ENCODE results near the gene ZNF804A. TPM values are rescaled to one million over a fixed set of nuclear protein-coding genes. Genes with fewer than 3 reads are reported as not detected.

ZNF804A gene
- total RNA-seq, 1 donor from 2014 or later = not detected

- no peaks in the 10 kb centered on the region for H3K27me3 ChIP-seq
- no peak for TF ChIP-seq EZH2 (IDR thresholded peaks at IDR 0.05)
- no peak for TF ChIP-seq CTCF (IDR thresholded peaks at IDR 0.05)
- TF ChIP-seq EZH2phosphoT487 (IDR thresholded peaks at IDR 0.05) = no peak
- no peak overlapping the region for H3K4me3 ChIP-seq
- H3K9me3 Mint-ChIP-seq = peaks cover 4% of the 10 kb centered on the region
- H3K4me1 Mint-ChIP-seq = no peaks in the 10 kb centered on the region
- H3K79me2 ChIP-seq (ENCODE audit: low read depth) = no peaks in the 10 kb centered on the region
- H3K36me3 Mint-ChIP-seq = no peaks in the 10 kb centered on the region
- no peak for DNase-seq (ENCODE audit: low spot score)
- H2AFZ ChIP-seq (replicated peaks) = no peak overlapping the region
- no peaks in the 10 kb centered on the region for H3K36me3 ChIP-seq
- H3K9ac ChIP-seq = no peak overlapping the region
- no peak overlapping the region for H3K4me3 Mint-ChIP-seq
- H3K4me1 ChIP-seq = no peaks in the 10 kb centered on the region
- no peaks in the 10 kb centered on the region for H3K9me3 ChIP-seq (ENCODE audit: low read depth)
- no peak overlapping the region for H3K27ac Mint-ChIP-seq
- H3K27me3 Mint-ChIP-seq (ENCODE audit: insufficient read depth, low read depth) = peaks cover 2% of the 10 kb centered on the region
- no peaks in the 10 kb centered on the region for H3F3A ChIP-seq (ENCODE audit: low read depth)
- no peak overlapping the region for H3K27ac ChIP-seq
- H4K20me1 ChIP-seq (ENCODE audit: low read depth) = no peaks in the 10 kb centered on the region
- no peak overlapping the region for H3K4me2 ChIP-seq
These were observed 85.6 kb downstream of the ZNF804A start for GRCh38 chr2:184683911-184684310.

- no peaks in the 10 kb centered on the region for H3K9me3 ChIP-seq (ENCODE audit: low read depth)
- no peaks in the 10 kb centered on the region for H3F3A ChIP-seq (ENCODE audit: low read depth)
- no peak overlapping the region for H3K4me2 ChIP-seq
- H3K27me3 ChIP-seq = no peaks in the 10 kb centered on the region
- no peaks in the 10 kb centered on the region for H3K4me1 ChIP-seq
- H3K9ac ChIP-seq = no peak overlapping the region
- DNase-seq (ENCODE audit: low spot score) = no peak
- Mint-ChIP-seq H3K4me3 (no peak overlapping the region), H3K36me3 (no peaks in the 10 kb centered on the region), H3K4me1 (no peaks in the 10 kb centered on the region), H3K27me3 (ENCODE audit: insufficient read depth, low read depth) (peaks cover 2% of the 10 kb centered on the region), H3K27ac (no peak overlapping the region), H3K9me3 (no peaks in the 10 kb centered on the region)
- no peaks in the 10 kb centered on the region for H3K79me2 ChIP-seq (ENCODE audit: low read depth)
- H3K27ac ChIP-seq = no peak overlapping the region
- H4K20me1 ChIP-seq (ENCODE audit: low read depth) = no peaks in the 10 kb centered on the region
- no peaks in the 10 kb centered on the region for H3K36me3 ChIP-seq
- H2AFZ ChIP-seq (replicated peaks) = no peak overlapping the region
- H3K4me3 ChIP-seq = no peak overlapping the region
- TF ChIP-seq EZH2phosphoT487 (IDR thresholded peaks at IDR 0.05) (no peak), EZH2 (IDR thresholded peaks at IDR 0.05) (no peak), CTCF (IDR thresholded peaks at IDR 0.05) (no peak)
These were observed 87.9 kb downstream of the ZNF804A start for GRCh38 chr2:184685999-184686841.

GRCh38 chr2:184689638-184690037 lies 91.3 kb downstream of the ZNF804A start:
- no peaks in the 10 kb centered on the region for H3K9me3 Mint-ChIP-seq
- no peak overlapping the region for H3K4me3 ChIP-seq
- no peak overlapping the region for H3K4me3 Mint-ChIP-seq
- H4K20me1 ChIP-seq (ENCODE audit: low read depth) = no peaks in the 10 kb centered on the region
- no peak overlapping the region for H3K4me2 ChIP-seq
- DNase-seq (ENCODE audit: low spot score) = no peak
- H3K36me3 Mint-ChIP-seq = no peaks in the 10 kb centered on the region
- TF ChIP-seq EZH2 (IDR thresholded peaks at IDR 0.05) (no peak), EZH2phosphoT487 (IDR thresholded peaks at IDR 0.05) (no peak), CTCF (IDR thresholded peaks at IDR 0.05) (no peak)
- H2AFZ ChIP-seq (replicated peaks) = no peak overlapping the region
- H3K27me3 Mint-ChIP-seq (ENCODE audit: insufficient read depth, low read depth) = peaks cover 2% of the 10 kb centered on the region
- no peaks in the 10 kb centered on the region for H3K79me2 ChIP-seq (ENCODE audit: low read depth)
- no peaks in the 10 kb centered on the region for H3F3A ChIP-seq (ENCODE audit: low read depth)
- no peak overlapping the region for H3K27ac ChIP-seq
- no peaks in the 10 kb centered on the region for H3K9me3 ChIP-seq (ENCODE audit: low read depth)
- no peaks in the 10 kb centered on the region for H3K36me3 ChIP-seq
- peaks cover 3% of the 10 kb centered on the region for H3K4me1 Mint-ChIP-seq
- no peak overlapping the region for H3K27ac Mint-ChIP-seq
- H3K27me3 ChIP-seq = no peaks in the 10 kb centered on the region
- H3K4me1 ChIP-seq = no peaks in the 10 kb centered on the region
- no peak overlapping the region for H3K9ac ChIP-seq

Data from neural progenitor cell (in vitro differentiated cells).